Brain microvascular endothelial cell (primary cell): Measurements from ENCODE around the gene ISY1.

Source experiments
- DNase-seq: peaks from one replicate; pipeline ENCODE4 v3.0.0-alpha.2; 2020
- H3K27ac ChIP-seq: fragments of 250-450 bp; sonication (Bioruptor Pico); 2 replicates; pipeline ENCODE4 v1.5.1; 2020; ENCODE audit warnings: mild to moderate bottlenecking, moderate library complexity
- H3K27me3 ChIP-seq: fragments of 250-450 bp; sonication (Bioruptor Pico); replicated peaks from 2 replicates; pipeline ENCODE4 v1.5.1; 2020; ENCODE audit warnings: mild to moderate bottlenecking
- H3K36me3 ChIP-seq: fragments of 250-450 bp; sonication (Bioruptor Pico); replicated peaks from 2 replicates; pipeline ENCODE4 v1.5.1; 2020; ENCODE audit warnings: mild to moderate bottlenecking
- H3K4me3 ChIP-seq: 2 replicates; pipeline ENCODE4 v1.5.1; 2011; ENCODE audit warnings: low read depth, mild to moderate bottlenecking, control low read depth, low read length, moderate library complexity
- CTCF ChIP-seq: IDR thresholded peaks from 2 replicates; pipeline ENCODE4 v1.5.1; 2011; ENCODE audit warnings: low read depth, mild to moderate bottlenecking, moderate library complexity, low read length, control low read depth, inconsistent platforms; ENCODE audit errors: missing control alignments
- in situ Hi-C: cut with HindIII; loops from 2 replicates; pipeline ENCODE4 v1.10.0; 2017; ENCODE audit warnings: low sequenced_read_pairs, low pct_ligation_motif_present

ISY1 gene

GRCh38 chr3:129132097-129132866, 28.6 kb downstream of the ISY1 start:
- H3K4me3 ChIP-seq, result no peak overlapping the region
- H3K27ac ChIP-seq, result no peak overlapping the region
- H3K27me3 ChIP-seq, result no peaks in the 10 kb centered on the region
- DNase-seq, result no peak
- no peak for TF ChIP-seq CTCF
- in situ Hi-C loops, result no loop called here
- H3K36me3 ChIP-seq, result peaks cover 49% of the 10 kb centered on the region

DNA sequence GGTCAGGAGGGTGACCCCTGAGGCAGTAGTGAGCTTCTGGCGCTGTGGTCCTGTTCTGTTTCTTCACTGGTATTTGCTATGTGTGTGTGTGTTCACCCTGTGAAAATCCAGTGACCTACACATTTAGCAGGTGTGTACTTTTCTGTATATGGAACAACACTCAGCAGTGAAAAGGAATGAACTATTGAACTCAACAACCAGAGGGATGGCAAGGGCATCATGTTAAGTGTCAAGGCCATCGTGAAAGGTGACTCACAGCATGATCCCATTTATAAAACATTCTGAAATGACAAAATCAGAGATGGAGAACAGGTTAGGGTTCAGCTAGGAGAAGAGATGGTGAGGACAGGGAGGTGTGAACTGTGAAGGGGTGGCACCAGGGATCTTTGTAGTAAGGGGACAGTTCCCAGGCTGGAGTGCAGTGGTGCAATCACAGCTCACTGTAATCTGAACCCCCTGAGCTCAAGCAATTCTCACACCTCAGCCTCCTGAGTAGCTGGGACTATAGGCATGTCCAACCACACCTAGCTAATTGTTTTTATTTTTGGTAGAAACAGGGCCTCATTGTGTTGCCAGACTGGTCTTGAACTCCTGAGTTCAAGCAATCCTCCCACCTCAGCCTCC, 29.3 kb downstream of the ISY1 start:
- in situ Hi-C loops, result no loop called here
- no peak for TF ChIP-seq CTCF

DNA sequence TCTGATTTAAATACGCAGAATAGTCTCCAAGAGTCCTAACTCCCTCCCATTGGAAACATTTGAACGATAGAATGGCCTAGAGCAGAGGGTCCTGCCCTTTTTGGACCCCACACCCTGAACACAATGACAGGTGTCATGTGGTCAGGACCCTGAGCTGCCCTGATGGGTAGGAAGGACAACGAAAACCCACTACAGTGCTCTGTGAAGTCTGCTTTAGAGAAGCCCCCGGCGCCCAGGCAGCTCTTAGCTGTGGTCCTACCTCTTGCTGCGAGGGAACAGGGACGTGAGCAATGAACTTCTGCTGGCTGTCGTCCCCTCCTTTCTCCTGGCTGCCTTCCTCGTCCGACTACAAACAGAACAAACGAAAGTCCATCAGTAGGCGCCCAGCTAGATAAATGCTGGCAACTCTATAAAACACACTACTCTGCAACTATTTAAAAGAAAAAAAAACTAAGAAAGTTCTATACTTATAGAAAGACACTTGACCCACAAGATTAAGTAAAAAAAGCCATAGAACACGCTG, 30.5 kb downstream of the ISY1 start:
- in situ Hi-C loops, result no loop called here
- TF ChIP-seq CTCF, result no peak
- peaks cover 49% of the 10 kb centered on the region for H3K36me3 ChIP-seq
- H3K27me3 ChIP-seq, result no peaks in the 10 kb centered on the region
- DNase-seq, result no peak
- no peak overlapping the region for H3K4me3 ChIP-seq
- H3K27ac ChIP-seq, result no peak overlapping the region

More for the DNA sequence above, 29.3 kb downstream of the ISY1 start:
- Histone ChIP-seq H3K27ac (no peak overlapping the region), H3K4me3 (no peak overlapping the region), H3K36me3 (peaks cover 49% of the 10 kb centered on the region), H3K27me3 (no peaks in the 10 kb centered on the region)
- DNase-seq, result no peak

GRCh38 chr3:129128357-129129155, 32.3 kb downstream of the ISY1 start:
- in situ Hi-C loops, result no loop called here
- no peak overlapping the region for H3K27ac ChIP-seq
- peaks cover 32% of the 10 kb centered on the region for H3K36me3 ChIP-seq
- no peak for DNase-seq
- H3K4me3 ChIP-seq, result no peak overlapping the region
- H3K27me3 ChIP-seq, result no peaks in the 10 kb centered on the region
- TF ChIP-seq CTCF, result no peak

DNA sequence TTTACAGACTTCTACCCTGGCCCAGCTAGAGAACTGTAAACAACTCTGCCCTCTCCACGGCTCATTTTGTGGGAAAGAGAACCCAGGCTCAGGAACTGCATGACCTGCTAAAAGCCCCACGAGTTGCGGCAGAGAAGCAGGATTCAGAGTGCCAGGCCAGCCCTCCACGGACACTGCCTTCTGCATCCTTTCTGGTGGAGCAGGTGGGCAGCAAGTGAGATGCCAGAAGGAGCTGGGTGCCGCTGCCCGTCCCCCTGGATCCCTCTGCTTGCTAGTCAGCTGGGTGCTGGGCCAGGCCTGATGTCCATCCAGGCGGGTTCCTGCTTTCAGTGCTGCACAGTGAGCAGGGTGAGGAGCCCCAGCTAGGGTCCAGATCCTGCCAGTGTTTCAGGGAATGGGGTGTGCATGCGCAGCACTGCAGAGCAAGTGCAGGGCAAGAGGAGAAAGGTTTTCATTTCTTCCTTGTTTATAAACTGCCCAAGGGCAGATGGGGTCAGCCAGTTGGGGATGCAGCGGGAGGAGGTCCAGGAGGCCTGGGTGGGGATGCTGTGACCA, 34.1 kb downstream of the ISY1 start:
- in situ Hi-C loops, result no loop called here
- DNase-seq, result no peak
- TF ChIP-seq CTCF, result no peak
- peaks cover 22% of the 10 kb centered on the region for H3K36me3 ChIP-seq
- no peak overlapping the region for H3K27ac ChIP-seq
- no peak overlapping the region for H3K4me3 ChIP-seq
- H3K27me3 ChIP-seq, result no peaks in the 10 kb centered on the region
